ENCODE measurements around the gene LIPC. TPM values are rescaled to one million over a fixed set of nuclear protein-coding genes. Genes with fewer than 3 reads are reported as not detected.
A peak's percentile ranks its signal among the peaks of the same experiment; 100 is the strongest.

Gene LIPC
- total RNA-seq, 1 experiment from 2014 or later, result not detected

DNA sequence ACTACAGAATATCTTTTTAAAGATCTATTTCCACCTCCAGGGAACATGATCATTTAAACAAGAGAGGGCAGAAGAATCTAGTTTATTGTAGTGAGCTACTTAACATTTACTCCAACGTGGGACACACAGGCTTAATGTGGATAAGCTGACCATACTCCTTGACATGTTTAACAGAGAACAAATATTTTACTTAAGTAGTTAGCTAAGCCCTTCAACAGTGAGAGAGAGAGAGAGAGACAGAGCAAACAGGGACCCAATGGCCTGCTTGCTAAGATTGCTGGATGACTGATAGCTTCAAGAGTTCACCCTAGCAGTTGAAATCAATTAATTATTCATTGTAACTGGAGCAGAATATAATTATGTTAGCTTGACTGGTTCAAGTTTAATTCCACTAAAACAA lies 159.1 kb downstream of the LIPC start:
- no peak overlapping the region for H3K4me3 ChIP-seq (ENCODE audit: low read depth, low read length, poor library complexity, severe bottlenecking)
- no TSS peak for BruUV-seq (replicated peaks)
- TF ChIP-seq CTCF (conservative IDR thresholded peaks at IDR 0.05; ENCODE audit: low read depth, low read length) (no peak), EZH2 (IDR thresholded peaks at IDR 0.05; ENCODE audit: borderline replicate concordance, low read depth, low read length, poor library complexity, severe bottlenecking) (no peak)
- H3K4me1 ChIP-seq (ENCODE audit: insufficient read depth, low read length, poor library complexity, severe bottlenecking), result no peaks in the 10 kb centered on the region
- ChIA-PET POLR2A (ENCODE audit: low non-redundant PET) (no interaction called here), CTCF (interaction anchor here (0.6 kb wide), 1 partner anchor 1030 kb away, joined by 4 read pairs; no protein-coding TSS in a partner anchor)
- H3K36me3 ChIP-seq (ENCODE audit: insufficient read depth, low read length, poor library complexity, severe bottlenecking), result no peaks in the 10 kb centered on the region
- DNase-seq (ENCODE audit: low spot score), result peak; percentile 11
- no peaks in the 10 kb centered on the region for H3K9me3 ChIP-seq (ENCODE audit: low read depth, low read length, poor library complexity, severe bottlenecking)
- intact Hi-C loops (cut with micrococcal nuclease; ENCODE audit: unreplicated experiment), result no loop called here
- no peaks in the 10 kb centered on the region for H3K27me3 ChIP-seq (replicated peaks; ENCODE audit: insufficient read depth, low read depth, low read length, poor library complexity)
- no peak overlapping the region for H3K27ac ChIP-seq (ENCODE audit: low read depth, low read length, poor library complexity, severe bottlenecking)

DNA sequence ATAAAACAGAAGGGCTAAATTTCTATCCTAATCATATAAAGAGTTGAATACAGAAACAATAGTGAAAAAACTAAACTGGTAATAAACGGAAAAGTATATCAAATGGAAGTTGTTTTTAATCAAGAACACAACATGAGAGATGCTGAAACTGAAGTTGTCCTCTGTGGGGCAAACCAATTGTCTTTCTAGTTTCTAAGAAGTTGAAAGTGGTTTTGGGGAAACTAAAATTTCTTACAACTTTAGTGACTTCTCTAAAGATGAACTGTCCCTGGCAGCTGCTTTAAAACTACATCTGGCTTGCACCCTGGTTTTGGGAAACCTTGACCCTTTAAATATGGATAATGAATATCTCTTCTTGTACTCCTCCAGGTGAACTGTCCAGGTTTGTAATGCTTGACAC lies 162.1 kb downstream of the LIPC start:
- ChIA-PET CTCF (no interaction called here), POLR2A (ENCODE audit: low non-redundant PET) (no interaction called here)
- peaks cover 4% of the 10 kb centered on the region for H3K36me3 ChIP-seq (ENCODE audit: insufficient read depth, low read length, poor library complexity, severe bottlenecking)
- H3K27me3 ChIP-seq (replicated peaks; ENCODE audit: insufficient read depth, low read depth, low read length, poor library complexity), result no peaks in the 10 kb centered on the region
- H3K9me3 ChIP-seq (ENCODE audit: low read depth, low read length, poor library complexity, severe bottlenecking), result no peaks in the 10 kb centered on the region
- no peaks in the 10 kb centered on the region for H3K4me1 ChIP-seq (ENCODE audit: insufficient read depth, low read length, poor library complexity, severe bottlenecking)
- H3K4me3 ChIP-seq (ENCODE audit: low read depth, low read length, poor library complexity, severe bottlenecking), result no peak overlapping the region
- BruUV-seq (replicated peaks), result no TSS peak
- no peak for DNase-seq (ENCODE audit: low spot score)
- intact Hi-C loops (cut with micrococcal nuclease; ENCODE audit: unreplicated experiment), result no loop called here
- TF ChIP-seq CTCF (conservative IDR thresholded peaks at IDR 0.05; ENCODE audit: low read depth, low read length) (no peak), EZH2 (IDR thresholded peaks at IDR 0.05; ENCODE audit: borderline replicate concordance, low read depth, low read length, poor library complexity, severe bottlenecking) (no peak)
- no peak overlapping the region for H3K27ac ChIP-seq (ENCODE audit: low read depth, low read length, poor library complexity, severe bottlenecking)

DNA sequence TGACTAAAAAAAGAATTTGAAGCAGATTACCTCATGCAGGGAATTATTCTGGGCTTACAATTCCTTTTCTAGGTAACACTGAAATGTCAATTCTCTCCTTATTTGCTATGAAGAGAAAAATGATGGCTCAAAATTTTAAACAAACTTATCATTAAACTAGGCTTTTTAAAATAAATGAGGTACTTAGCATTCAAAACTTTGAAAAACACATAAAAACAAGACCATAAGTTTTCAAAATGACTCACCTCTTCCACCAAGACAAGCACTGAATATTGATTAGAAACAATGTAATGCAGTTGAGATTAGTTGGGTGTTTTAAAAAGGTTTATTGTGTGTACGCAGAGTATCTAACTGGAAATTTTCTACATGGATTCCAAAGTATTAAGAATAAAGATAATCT lies 163.1 kb downstream of the LIPC start:
- H3K27me3 ChIP-seq (replicated peaks; ENCODE audit: insufficient read depth, low read depth, low read length, poor library complexity), result no peaks in the 10 kb centered on the region
- BruUV-seq (replicated peaks), result no TSS peak
- H3K36me3 ChIP-seq (ENCODE audit: insufficient read depth, low read length, poor library complexity, severe bottlenecking), result peaks cover 4% of the 10 kb centered on the region
- ChIA-PET CTCF (no interaction called here), POLR2A (ENCODE audit: low non-redundant PET) (no interaction called here)
- DNase-seq (ENCODE audit: low spot score), result no peak
- no peaks in the 10 kb centered on the region for H3K4me1 ChIP-seq (ENCODE audit: insufficient read depth, low read length, poor library complexity, severe bottlenecking)
- H3K27ac ChIP-seq (ENCODE audit: low read depth, low read length, poor library complexity, severe bottlenecking), result no peak overlapping the region
- no peaks in the 10 kb centered on the region for H3K9me3 ChIP-seq (ENCODE audit: low read depth, low read length, poor library complexity, severe bottlenecking)
- TF ChIP-seq EZH2 (IDR thresholded peaks at IDR 0.05; ENCODE audit: borderline replicate concordance, low read depth, low read length, poor library complexity, severe bottlenecking) (no peak), CTCF (conservative IDR thresholded peaks at IDR 0.05; ENCODE audit: low read depth, low read length) (no peak)
- no peak overlapping the region for H3K4me3 ChIP-seq (ENCODE audit: low read depth, low read length, poor library complexity, severe bottlenecking)
- intact Hi-C loops (cut with micrococcal nuclease; ENCODE audit: unreplicated experiment), result no loop called here

All from A673 (cell line).